ENCODE measurements around the gene TBC1D5. TPM values are rescaled to one million over a fixed set of nuclear protein-coding genes. Genes with fewer than 3 reads are reported as not detected.

TBC1D5 gene
- total RNA-seq, 3 donors from 2014 or later (not counting 1 experiment from before 2014, with no cell fraction given): 63.8 to 81.9 (median 74.9) TPM

GRCh38 chr3:17753632-17753992 is 11.2 kb upstream of the TBC1D5 start:
- Mint-ChIP-seq H3K4me1 (peaks cover 13 to 14% of the 10 kb centered on the region in 2 donors), H3K9me3 (no peaks in the 10 kb centered on the region), H3K27me3 (ENCODE audit: low read depth in 2 of 2) (peaks cover 0 to 4% of the 10 kb centered on the region in 2 donors), H3K27ac (no peak overlapping the region), H3K36me3 (no peaks in the 10 kb centered on the region), H3K4me3 (no peak overlapping the region)
- DNase-seq: no peak
- Histone ChIP-seq H3K36me3 (ENCODE audit: control insufficient read depth, insufficient read depth, low read length) (no peaks in the 10 kb centered on the region), H3K9me3 (ENCODE audit: control insufficient read depth, insufficient read depth, low read length) (no peaks in the 10 kb centered on the region), H3K4me3 (ENCODE audit: low read length) (no peak overlapping the region), H3K27me3 (ENCODE audit: control insufficient read depth, insufficient read depth, low read length) (no peaks in the 10 kb centered on the region), H3K4me1 (ENCODE audit: control insufficient read depth, insufficient read depth, low read length) (peaks cover 4% of the 10 kb centered on the region), H3K27ac (ENCODE audit: low read length) (no peak overlapping the region)
- TF ChIP-seq CTCF (IDR thresholded peaks at IDR 0.05): no peak
- ATAC-seq: no peak
- intact Hi-C loops (cut with micrococcal nuclease): no loop called here
- WGBS (ENCODE audit: insufficient coverage): 85% methylated on average over 1 of the region's 1 CpG

- Histone ChIP-seq H3K27me3 (ENCODE audit: control insufficient read depth, insufficient read depth, low read length) (no peaks in the 10 kb centered on the region), H3K4me1 (ENCODE audit: control insufficient read depth, insufficient read depth, low read length) (peaks cover 4% of the 10 kb centered on the region), H3K36me3 (ENCODE audit: control insufficient read depth, insufficient read depth, low read length) (no peaks in the 10 kb centered on the region), H3K4me3 (ENCODE audit: low read length) (no peak overlapping the region), H3K27ac (ENCODE audit: low read length) (no peak overlapping the region), H3K9me3 (ENCODE audit: control insufficient read depth, insufficient read depth, low read length) (no peaks in the 10 kb centered on the region)
- Mint-ChIP-seq H3K27ac (no peak overlapping the region), H3K4me3 (no peak overlapping the region), H3K4me1 (peaks cover 13 to 14% of the 10 kb centered on the region in 2 donors), H3K36me3 (no peaks in the 10 kb centered on the region), H3K27me3 (ENCODE audit: low read depth in 2 of 2) (peaks cover 0 to 4% of the 10 kb centered on the region in 2 donors), H3K9me3 (no peaks in the 10 kb centered on the region)
- ATAC-seq (no peak), DNase-seq (no peak)
- intact Hi-C loops (cut with micrococcal nuclease): no loop called here
- 100% methylated on average over 1 of the region's 1 CpG for WGBS (ENCODE audit: insufficient coverage)
- TF ChIP-seq CTCF (IDR thresholded peaks at IDR 0.05): no peak
Observed at GRCh38 chr3:17752876-17753631, 10.6 kb upstream of the TBC1D5 start.

GRCh38 chr3:17752436-17752835 is 10.0 kb upstream of the TBC1D5 start:
- no peak overlapping the region for H3K27ac Mint-ChIP-seq
- H3K9me3 Mint-ChIP-seq: no peaks in the 10 kb centered on the region
- Histone ChIP-seq H3K27ac (ENCODE audit: low read length) (no peak overlapping the region), H3K27me3 (ENCODE audit: control insufficient read depth, insufficient read depth, low read length) (no peaks in the 10 kb centered on the region), H3K36me3 (ENCODE audit: control insufficient read depth, insufficient read depth, low read length) (no peaks in the 10 kb centered on the region), H3K4me3 (ENCODE audit: low read length) (no peak overlapping the region), H3K4me1 (ENCODE audit: control insufficient read depth, insufficient read depth, low read length) (peaks cover 4% of the 10 kb centered on the region), H3K9me3 (ENCODE audit: control insufficient read depth, insufficient read depth, low read length) (no peaks in the 10 kb centered on the region)
- DNase-seq (no peak), ATAC-seq (no peak)
- H3K27me3 Mint-ChIP-seq (ENCODE audit: low read depth in 2 of 2): peaks cover 0 to 4% of the 10 kb centered on the region in 2 donors
- 100% methylated on average over 1 of the region's 2 CpGs for WGBS (ENCODE audit: insufficient coverage)
- TF ChIP-seq CTCF (IDR thresholded peaks at IDR 0.05): no peak
- H3K36me3 Mint-ChIP-seq: no peaks in the 10 kb centered on the region
- intact Hi-C loops (cut with micrococcal nuclease): no loop called here
- peaks cover 13 to 14% of the 10 kb centered on the region in 2 donors for H3K4me1 Mint-ChIP-seq
- no peak overlapping the region for H3K4me3 Mint-ChIP-seq

All from natural killer cell (primary cell).